B cell (primary cell): Measurements from ENCODE around the gene SPRED2. TPM values are rescaled to one million over a fixed set of nuclear protein-coding genes. Genes with fewer than 3 reads are reported as not detected.

ENCODE experiments used
- ATAC-seq: fragments of 200-7000 bp; cut with Tn5 transposase; one replicate; pipeline ENCODE4 v1.10.0; 2021; ENCODE audit warnings: low read depth, mild to moderate bottlenecking, moderate number of reproducible peaks, moderate library complexity
- CTCF ChIA-PET: fragments of 350-600 bp; sonication (Branson Sonifier 250); formaldehyde crosslinking; loops from one replicate; lab custom pipeline; 2021; ENCODE audit warnings: antibody characterized with exemption, inconsistent platforms; lab: Charles Lee
- POLR2A ChIA-PET: fragments of 350-600 bp; sonication (Branson Sonifier 250); formaldehyde crosslinking; loops from one replicate; lab custom pipeline; 2021; ENCODE audit warnings: antibody characterized with exemption; lab: Charles Lee
- DNase-seq: peaks from one replicate; pipeline ENCODE4 v3.0.0; 2013
- H2AFZ ChIP-seq: 2 replicates; pipeline ENCODE4 v1.6.1; 2012; ENCODE audit warnings: mild to moderate bottlenecking, low read depth, low read length; ENCODE audit not compliant: insufficient read depth, poor library complexity, severe bottlenecking
- H3K27ac ChIP-seq, 2 donors: 1 replicate in 1 of 2; 2 replicates in 1 of 2; pipeline ENCODE4 v1.5.1; 2012 to 2013; ENCODE audit warnings: low read length in 2 of 2, mild to moderate bottlenecking in 2 of 2, moderate library complexity in 1 of 2
- H3K27me3 ChIP-seq, 4 experiments: fragments of 200-600 bp in 1 of 4; sonication (generic) in 1 of 4; replicated peaks in 1 of 4; 1 replicate in 2 of 4; 2 replicates in 2 of 4; pipeline versions ENCODE4 v1.6.1 to v1.7.0; 2013 to 2016; ENCODE audit warnings: low read length in 3 of 4, mild to moderate bottlenecking in 2 of 4, mixed read lengths in 1 of 4, moderate library complexity in 1 of 4; ENCODE audit not compliant: insufficient read depth in 4 of 4, control insufficient read depth in 3 of 4; ENCODE audit errors: control extremely low read depth in 1 of 4
- H3K36me3 ChIP-seq, 2 experiments: replicated peaks in 1 of 2; 1 replicate in 1 of 2; 2 replicates in 1 of 2; pipeline versions ENCODE4 v1.6.1 to v1.7.1; 2013; ENCODE audit warnings: low read length in 1 of 2; ENCODE audit not compliant: insufficient read depth in 2 of 2, control insufficient read depth in 1 of 2; ENCODE audit errors: control extremely low read depth in 1 of 2, extremely low read depth in 1 of 2
- H3K4me1 ChIP-seq, 2 donors: fragments of 200-600 bp in 1 of 2; sonication (generic) in 1 of 2; 1 replicate in 1 of 2; 2 replicates in 1 of 2; pipeline versions ENCODE4 v1.5.1 to v1.6.1; 2013 to 2017; ENCODE audit warnings: low read length in 2 of 2; ENCODE audit not compliant: control insufficient read depth in 2 of 2, insufficient read depth in 2 of 2
- H3K4me2 ChIP-seq: replicated peaks from 2 replicates; pipeline ENCODE3; 2012; ENCODE audit warnings: mild to moderate bottlenecking, low read depth, low read length; ENCODE audit not compliant: poor library complexity, severe bottlenecking
- H3K4me3 ChIP-seq, 5 experiments: fragments of 200-600 bp in 1 of 5; sonication (generic) in 1 of 5; 1 replicate in 3 of 5; 2 replicates in 2 of 5; pipeline versions ENCODE4 v1.5.1 to v1.7.0; 2011 to 2016; ENCODE audit warnings: low read length in 4 of 5, mild to moderate bottlenecking in 4 of 5, low read depth in 2 of 5, control low read depth in 1 of 5, moderate library complexity in 1 of 5; ENCODE audit not compliant: insufficient read depth in 1 of 5; ENCODE audit errors: control extremely low read depth in 1 of 5, extremely low read depth in 1 of 5
- H3K79me2 ChIP-seq: fragments of 200-600 bp; sonication (generic); one replicate; pipeline ENCODE4 v1.6.0; 2016; ENCODE audit warnings: low read length; ENCODE audit not compliant: control insufficient read depth, insufficient read depth
- H3K9ac ChIP-seq: fragments of 200-600 bp; sonication (generic); 2 replicates; pipeline ENCODE4 v1.6.1; 2017; ENCODE audit warnings: mild to moderate bottlenecking, low read length, moderate library complexity
- H3K9me3 ChIP-seq, 3 donors: one replicate each; pipeline versions ENCODE4 v1.6.1 to v1.7.1; 2013; ENCODE audit warnings: low read length in 2 of 3; ENCODE audit not compliant: control insufficient read depth in 2 of 3, insufficient read depth in 1 of 3; ENCODE audit errors: control extremely low read depth in 1 of 3
- H4K20me1 ChIP-seq: 2 replicates; pipeline ENCODE4 v1.6.0; 2012; ENCODE audit warnings: mild to moderate bottlenecking, low read length; ENCODE audit not compliant: insufficient read depth, control insufficient read depth, poor library complexity, severe bottlenecking
- H3K27ac Mint-ChIP-seq: one replicate; pipeline ENCODE4 v1.8.0; 2021; ENCODE audit warnings: mixed read lengths
- H3K27me3 Mint-ChIP-seq: one replicate; pipeline ENCODE4 v1.8.0; 2021; ENCODE audit warnings: mixed read lengths
- H3K4me1 Mint-ChIP-seq: one replicate; pipeline ENCODE4 v1.8.0; 2021; ENCODE audit warnings: mixed read lengths
- H3K4me3 Mint-ChIP-seq: one replicate; pipeline ENCODE4 v1.8.0; 2021; ENCODE audit warnings: mixed read lengths
- H3K9me3 Mint-ChIP-seq: one replicate; pipeline ENCODE4 v1.8.0; 2022; ENCODE audit warnings: mixed read lengths; ENCODE audit not compliant: insufficient read depth
- EZH2 ChIP-seq: IDR thresholded peaks from 2 replicates; pipeline ENCODE4 v1.6.1; 2012; ENCODE audit warnings: borderline replicate concordance, low read depth, mild to moderate bottlenecking, moderate library complexity, low read length; ENCODE audit not compliant: insufficient read depth, poor library complexity, severe bottlenecking
- WGBS: methylation state at CpG from one replicate; pipeline ENCODE4 v1.1.5; 2013; ENCODE audit warnings: missing lambda C conversion rate; ENCODE audit not compliant: insufficient coverage; 5-methylcytosine and 5-hydroxymethylcytosine counted together
- intact Hi-C: fragments of 100-400 bp; cut with micrococcal nuclease; formaldehyde crosslinking; loops from one replicate; pipeline ENCODE4 v1.10.0; 2022
- polyA plus RNA-seq: library from polyadenylated mRNA; depleted of rRNA; stranded (reverse); fragments of >200 nt; gene quantifications from 2 replicates; pipeline ENCODE4 v1.2.3, GENCODE V29; 2012
- total RNA-seq, 2 donors: library from RNA; stranded (reverse); fragments of 120-200 nt in 1 of 2; gene quantifications; 1 replicate in 1 of 2; 2 replicates in 1 of 2; pipeline versions ENCODE4 v1.2.3 to v1.2.4, GENCODE V29; 2013 to 2022
- TF ChIP-seq, protein P1 (sequence below): fragments of 200-600 bp; IDR thresholded peaks from one replicate; pipeline ENCODE4 v1.8.0; 2022; ENCODE audit warnings: antibody characterized with exemption, mild to moderate bottlenecking

SPRED2 gene
- total and polyA plus RNA-seq, 2 donors (not counting 1 experiment from before 2014, with no cell fraction given), result 0.40 to 1.3 TPM

DNA sequence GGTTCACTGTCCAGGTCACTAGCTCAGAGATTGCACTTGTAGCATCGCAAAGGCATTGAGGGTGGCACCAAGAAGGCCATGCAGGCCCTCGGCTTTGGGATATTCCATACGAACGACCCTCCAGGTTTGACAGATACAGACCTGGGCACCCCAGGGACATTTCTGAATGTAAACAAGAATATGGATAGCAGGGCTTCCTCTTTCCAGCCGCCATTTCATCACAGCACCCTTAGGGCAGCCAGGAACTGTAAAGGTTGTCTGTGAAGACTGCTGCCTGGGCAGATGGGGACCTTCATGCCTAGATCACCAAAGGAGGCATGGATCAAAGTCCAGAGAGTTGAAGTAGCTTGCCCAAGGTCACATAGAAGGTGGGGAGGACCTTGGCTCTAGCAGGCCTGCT, 134.3 kb downstream of the SPRED2 start:
- Mint-ChIP-seq H3K4me1 (peaks cover 23% of the 10 kb centered on the region), H3K9me3 (no peaks in the 10 kb centered on the region), H3K27me3 (peaks cover 16% of the 10 kb centered on the region), H3K4me3 (no peak overlapping the region), H3K27ac (no peak overlapping the region)
- no peak overlapping the region for H3K4me2 ChIP-seq
- peaks cover 0 to 8% (median 0%) of the 10 kb centered on the region in 4 experiments for H3K27me3 ChIP-seq
- H3K36me3 ChIP-seq, result no peaks in the 10 kb centered on the region
- no peak for ATAC-seq
- ChIA-PET CTCF (no interaction called here), POLR2A (interaction anchor here (0.6 kb wide), 1 partner anchor 81 kb away, joined by 3 read pairs; no protein-coding TSS in a partner anchor)
- TF ChIP-seq, protein P1, sequence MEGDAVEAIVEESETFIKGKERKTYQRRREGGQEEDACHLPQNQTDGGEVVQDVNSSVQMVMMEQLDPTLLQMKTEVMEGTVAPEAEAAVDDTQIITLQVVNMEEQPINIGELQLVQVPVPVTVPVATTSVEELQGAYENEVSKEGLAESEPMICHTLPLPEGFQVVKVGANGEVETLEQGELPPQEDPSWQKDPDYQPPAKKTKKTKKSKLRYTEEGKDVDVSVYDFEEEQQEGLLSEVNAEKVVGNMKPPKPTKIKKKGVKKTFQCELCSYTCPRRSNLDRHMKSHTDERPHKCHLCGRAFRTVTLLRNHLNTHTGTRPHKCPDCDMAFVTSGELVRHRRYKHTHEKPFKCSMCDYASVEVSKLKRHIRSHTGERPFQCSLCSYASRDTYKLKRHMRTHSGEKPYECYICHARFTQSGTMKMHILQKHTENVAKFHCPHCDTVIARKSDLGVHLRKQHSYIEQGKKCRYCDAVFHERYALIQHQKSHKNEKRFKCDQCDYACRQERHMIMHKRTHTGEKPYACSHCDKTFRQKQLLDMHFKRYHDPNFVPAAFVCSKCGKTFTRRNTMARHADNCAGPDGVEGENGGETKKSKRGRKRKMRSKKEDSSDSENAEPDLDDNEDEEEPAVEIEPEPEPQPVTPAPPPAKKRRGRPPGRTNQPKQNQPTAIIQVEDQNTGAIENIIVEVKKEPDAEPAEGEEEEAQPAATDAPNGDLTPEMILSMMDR, result no peak
- TF ChIP-seq EZH2, result no peak
- H3K79me2 ChIP-seq, result no peaks in the 10 kb centered on the region
- no peak overlapping the region for H3K9ac ChIP-seq
- 81% methylated on average over 4 of the region's 5 CpGs for WGBS
- DNase-seq, result no peak
- peaks cover 24 to 27% of the 10 kb centered on the region in 2 donors for H3K4me1 ChIP-seq
- H3K4me3 ChIP-seq, result no peak overlapping the region
- H2AFZ ChIP-seq, result no peak overlapping the region
- intact Hi-C loops, result no loop called here
- no peak overlapping the region for H3K27ac ChIP-seq
- H4K20me1 ChIP-seq, result no peaks in the 10 kb centered on the region
- H3K9me3 ChIP-seq, result peaks cover 0 to 2% (median 0%) of the 10 kb centered on the region in 3 donors

DNA sequence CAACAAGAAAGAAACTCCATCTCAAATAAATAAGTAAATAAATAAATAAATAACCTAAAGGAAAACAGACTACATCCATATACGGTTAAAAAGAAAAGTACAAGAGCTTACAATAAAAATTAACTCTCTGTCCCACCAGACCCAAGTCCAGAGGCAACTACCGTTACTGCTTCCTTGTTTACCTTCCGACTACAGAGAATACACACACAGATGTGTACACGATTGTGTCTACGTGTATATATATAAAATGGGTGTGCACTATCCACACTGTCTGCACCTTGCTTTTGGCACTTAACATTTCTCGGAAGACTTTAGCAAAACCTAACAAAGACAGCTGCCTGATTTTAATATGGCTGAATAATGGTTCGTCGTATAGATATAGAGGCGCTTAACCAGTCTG, 134.9 kb downstream of the SPRED2 start:
- H3K79me2 ChIP-seq, result no peaks in the 10 kb centered on the region
- H3K4me1 ChIP-seq, result peaks cover 23 to 27% of the 10 kb centered on the region in 2 donors
- Mint-ChIP-seq H3K27me3 (peaks cover 14% of the 10 kb centered on the region), H3K27ac (no peak overlapping the region), H3K9me3 (no peaks in the 10 kb centered on the region), H3K4me1 (peaks cover 22% of the 10 kb centered on the region), H3K4me3 (no peak overlapping the region)
- CTCF ChIA-PET, result no interaction called here
- no peak for TF ChIP-seq EZH2
- TF ChIP-seq, protein P1, result no peak
- 100% methylated on average over 5 of the region's 9 CpGs for WGBS
- peaks cover 0 to 2% (median 0%) of the 10 kb centered on the region in 3 donors for H3K9me3 ChIP-seq
- H2AFZ ChIP-seq, result no peak overlapping the region
- intact Hi-C loops, result no loop called here
- no peak for DNase-seq
- no peak overlapping the region for H3K9ac ChIP-seq
- H3K4me3 ChIP-seq, result no peak overlapping the region
- no peaks in the 10 kb centered on the region for H4K20me1 ChIP-seq
- H3K36me3 ChIP-seq, result no peaks in the 10 kb centered on the region
- no peak overlapping the region for H3K4me2 ChIP-seq
- H3K27me3 ChIP-seq, result peaks cover 0 to 7% (median 0%) of the 10 kb centered on the region in 4 experiments
- POLR2A ChIA-PET, result interaction anchor here (0.6 kb wide), 1 partner anchor 82 kb away, joined by 3 read pairs; no protein-coding TSS in a partner anchor
- H3K27ac ChIP-seq, result no peak overlapping the region
- no peak for ATAC-seq
